H1 (cell line): Measurements from ENCODE around the gene FAM8A1. TPM values are rescaled to one million over a fixed set of nuclear protein-coding genes. Genes with fewer than 3 reads are reported as not detected.

ENCODE experiments used
- CTCF ChIA-PET: fragments of 300-600 bp; sonication (Branson Sonifier 250); formaldehyde crosslinking; loops from one replicate; lab custom pipeline; 2021; ENCODE audit not compliant: partially characterized antibody; lab: Charles Lee
- POLR2A ChIA-PET: fragments of 300-600 bp; sonication (Branson Sonifier 250); formaldehyde crosslinking; loops from one replicate; lab custom pipeline; 2021; ENCODE audit warnings: inconsistent platforms; ENCODE audit not compliant: partially characterized antibody; lab: Charles Lee
- DNase-seq, 2 experiments: peaks; one replicate each; pipeline versions ENCODE4 v3.0.0 to v3.0.0-alpha.2; 2010 to 2022; ENCODE audit warnings: low spot score in 2 of 2, low read depth in 1 of 2, mixed read lengths in 1 of 2
- FAIRE-seq: peaks from 2 replicates; lab custom pipeline; 2011; peaks lifted over from hg19 to GRCh38; lab: Jason Lieb, UNC
- H2AFZ ChIP-seq: 2 replicates; pipeline ENCODE4 v1.8.1; 2012; ENCODE audit warnings: low read length, inconsistent platforms
- H2AK5ac ChIP-seq: 2 replicates; pipeline ENCODE4 v1.6.1; 2013; ENCODE audit warnings: low read depth, low read length
- H2BK120ac ChIP-seq: replicated peaks from 2 replicates; pipeline ENCODE3; 2013; ENCODE audit warnings: low read depth, low read length, inconsistent platforms
- H2BK12ac ChIP-seq: 2 replicates; pipeline ENCODE4 v1.6.1; 2013; ENCODE audit warnings: low read depth, low read length
- H2BK15ac ChIP-seq: 2 replicates; pipeline ENCODE4 v1.6.1; 2013; ENCODE audit warnings: low read length
- H2BK20ac ChIP-seq: 2 replicates; pipeline ENCODE4 v1.6.1; 2013; ENCODE audit warnings: low read length
- H2BK5ac ChIP-seq: 2 replicates; pipeline ENCODE4 v1.6.1; 2013; ENCODE audit warnings: low read depth, low read length
- H3K14ac ChIP-seq: 2 replicates; pipeline ENCODE4 v1.6.1; 2013; ENCODE audit warnings: inconsistent platforms; ENCODE audit not compliant: insufficient read length
- H3K18ac ChIP-seq: 2 replicates; pipeline ENCODE4 v1.6.1; 2013; ENCODE audit warnings: low read length; ENCODE audit errors: extremely low read depth
- H3K23ac ChIP-seq: 2 replicates; pipeline ENCODE4 v1.6.1; 2013; ENCODE audit warnings: inconsistent platforms; ENCODE audit not compliant: insufficient read length
- H3K23me2 ChIP-seq: 2 replicates; pipeline ENCODE4 v1.6.1; 2013; ENCODE audit warnings: low read depth, low read length
- H3K27ac ChIP-seq: 2 replicates; pipeline ENCODE4 v1.6.1; 2011; ENCODE audit warnings: low read depth, low read length, inconsistent platforms
- H3K27me3 ChIP-seq, 4 experiments: replicated peaks in 1 of 4; 1 replicate in 1 of 4; 2 replicates in 3 of 4; pipeline versions ENCODE4 v1.6.1 to v1.8.1; 2011 to 2013; ENCODE audit warnings: low read length in 3 of 4, mild to moderate bottlenecking in 3 of 4, inconsistent platforms in 2 of 4, mixed read lengths in 2 of 4, moderate library complexity in 1 of 4; ENCODE audit not compliant: control insufficient read depth in 3 of 4, insufficient read depth in 3 of 4; ENCODE audit errors: extremely low read depth in 1 of 4
- H3K36me3 ChIP-seq, 4 experiments: 2 replicates each; pipeline versions ENCODE4 v1.6.1 to v1.8.1; 2011 to 2013; ENCODE audit warnings: mild to moderate bottlenecking in 4 of 4, low read length in 3 of 4, moderate library complexity in 2 of 4, control low read depth in 1 of 4, inconsistent platforms in 1 of 4; ENCODE audit not compliant: insufficient read depth in 4 of 4, control insufficient read depth in 2 of 4
- H3K4ac ChIP-seq: replicated peaks from 2 replicates; pipeline ENCODE3; 2013; ENCODE audit warnings: low read length, low read depth, mixed read lengths, inconsistent platforms; ENCODE audit not compliant: insufficient read length
- H3K4me1 ChIP-seq, 4 experiments: replicated peaks in 1 of 4; 1 replicate in 1 of 4; 2 replicates in 3 of 4; pipeline versions ENCODE4 v1.6.1 to v1.8.1; 2011 to 2013; ENCODE audit warnings: low read length in 3 of 4, inconsistent platforms in 2 of 4, mixed read lengths in 1 of 4; ENCODE audit not compliant: insufficient read depth in 4 of 4, control insufficient read depth in 3 of 4
- H3K4me2 ChIP-seq, 2 experiments: 2 replicates each; pipeline versions ENCODE4 v1.6.1 to v1.8.1; 2011 to 2013; ENCODE audit warnings: low read depth in 2 of 2, low read length in 2 of 2, control low read depth in 1 of 2, inconsistent platforms in 1 of 2, mild to moderate bottlenecking in 1 of 2; ENCODE audit not compliant: insufficient read depth in 1 of 2
- H3K4me3 ChIP-seq, 4 experiments: fragments of 200-600, 300-600 bp in 1 of 4; sonication (generic), shearing (Covaris generic), sonication (Bioruptor Twin) in 1 of 4; 2 replicates each; pipeline versions ENCODE4 v1.5.1 to v1.8.1; 2011 to 2016; ENCODE audit warnings: low read length in 4 of 4, low read depth in 3 of 4, control low read depth in 2 of 4, inconsistent platforms in 2 of 4, mild to moderate bottlenecking in 2 of 4, mixed read lengths in 1 of 4, moderate library complexity in 1 of 4; ENCODE audit not compliant: insufficient read depth in 2 of 4; ENCODE audit errors: extremely low read depth in 1 of 4
- H3K56ac ChIP-seq: replicated peaks from 2 replicates; pipeline ENCODE3; 2013; ENCODE audit warnings: low read depth, mild to moderate bottlenecking, mixed read lengths, low read length, inconsistent platforms; ENCODE audit not compliant: insufficient read length
- H3K79me1 ChIP-seq: 2 replicates; pipeline ENCODE4 v1.6.1; 2013; ENCODE audit warnings: low read depth, low read length, control low read depth
- H3K79me2 ChIP-seq, 2 experiments: 2 replicates each; pipeline versions ENCODE4 v1.6.1 to v1.8.1; 2012 to 2013; ENCODE audit warnings: low read length in 2 of 2, mild to moderate bottlenecking in 2 of 2, inconsistent platforms in 1 of 2; ENCODE audit not compliant: insufficient read depth in 2 of 2, control insufficient read depth in 1 of 2
- H3K9ac ChIP-seq, 4 experiments: replicated peaks in 1 of 4; 1 replicate in 1 of 4; 2 replicates in 3 of 4; pipeline versions ENCODE4 v1.6.1 to v1.8.1; 2011 to 2013; ENCODE audit warnings: low read depth in 3 of 4, low read length in 3 of 4, control low read depth in 2 of 4, mild to moderate bottlenecking in 2 of 4, moderate library complexity in 2 of 4, inconsistent platforms in 1 of 4; ENCODE audit errors: extremely low read depth in 1 of 4
- H3K9me3 ChIP-seq, 2 experiments: 2 replicates each; pipeline versions ENCODE4 v1.6.1 to v1.8.1; 2012 to 2013; ENCODE audit warnings: mild to moderate bottlenecking in 2 of 2, moderate library complexity in 2 of 2, control low read depth in 1 of 2, inconsistent platforms in 1 of 2, low read depth in 1 of 2, low read length in 1 of 2, mixed read lengths in 1 of 2; ENCODE audit not compliant: insufficient read depth in 2 of 2
- H4K20me1 ChIP-seq, 2 experiments: replicated peaks in 1 of 2; 2 replicates each; pipeline versions ENCODE3 to v1.8.1; 2011 to 2013; ENCODE audit warnings: inconsistent platforms in 2 of 2, low read length in 2 of 2, mild to moderate bottlenecking in 1 of 2; ENCODE audit not compliant: insufficient read depth in 2 of 2, control insufficient read depth in 1 of 2
- H4K5ac ChIP-seq: 2 replicates; pipeline ENCODE4 v1.6.1; 2013; ENCODE audit warnings: low read length, low read depth, mixed read lengths, inconsistent platforms; ENCODE audit not compliant: insufficient read length
- H4K8ac ChIP-seq: 2 replicates; pipeline ENCODE4 v1.8.0; 2013; ENCODE audit warnings: mild to moderate bottlenecking, moderate library complexity, low read length, inconsistent platforms; ENCODE audit not compliant: insufficient read depth; ENCODE audit errors: extremely low read depth
- H4K91ac ChIP-seq: replicated peaks from 2 replicates; pipeline ENCODE3; 2013; ENCODE audit warnings: low read length, mixed read lengths, inconsistent platforms; ENCODE audit not compliant: insufficient read length
- ATF3 ChIP-seq: IDR thresholded peaks from 2 replicates; pipeline ENCODE4 v1.6.1; 2011; ENCODE audit warnings: low read depth, mild to moderate bottlenecking, low read length; ENCODE audit not compliant: insufficient read depth
- EGR1 ChIP-seq: IDR thresholded peaks from 2 replicates; pipeline ENCODE4 v1.6.1; 2011; ENCODE audit warnings: low read depth, low read length, borderline replicate concordance
- FOSL1 ChIP-seq: IDR thresholded peaks from 2 replicates; pipeline ENCODE4 v1.6.1; 2011; ENCODE audit warnings: mild to moderate bottlenecking, low read depth, low read length, moderate library complexity; ENCODE audit not compliant: insufficient read depth
- KDM4A ChIP-seq: IDR thresholded peaks from one replicate; pipeline ENCODE4 v1.7.1; 2012; ENCODE audit warnings: low read depth, mild to moderate bottlenecking, moderate library complexity, low read length, inconsistent platforms; ENCODE audit not compliant: severe bottlenecking
- KDM5A ChIP-seq: fragments of 200-600 bp; IDR thresholded peaks from 2 replicates; pipeline ENCODE4 v1.7.1; 2012; ENCODE audit warnings: mild to moderate bottlenecking, low read length, inconsistent platforms, mixed read lengths
- POU5F1 ChIP-seq: IDR thresholded peaks from 2 replicates; pipeline ENCODE4 v1.6.1; 2011; ENCODE audit warnings: low read depth, mild to moderate bottlenecking, low read length, moderate library complexity
- SUZ12 ChIP-seq: fragments of 200-600 bp; sonication (generic); IDR thresholded peaks from 2 replicates; pipeline ENCODE4 v1.6.1; 2012; ENCODE audit warnings: mild to moderate bottlenecking, inconsistent platforms, low read length, moderate library complexity, mixed read lengths
- TAF7 ChIP-seq: optimal IDR thresholded peaks from 2 replicates; pipeline ENCODE3; 2011; ENCODE audit warnings: low read depth, mild to moderate bottlenecking, inconsistent platforms, low read length, moderate library complexity, borderline replicate concordance
- WGBS, 2 experiments: shearing (Covaris generic) in 1 of 2; methylation state at CpG; one replicate each; pipeline versions ENCODE4 v1.1.6 to v1.1.7; 2013 to 2015; ENCODE audit warnings: low lambda C conversion rate in 2 of 2, mixed read lengths in 2 of 2, inconsistent platforms in 1 of 2, low coverage in 1 of 2, missing lambda C conversion rate in 1 of 2; ENCODE audit not compliant: insufficient replicate concordance in 2 of 2, insufficient coverage in 1 of 2, insufficient read length in 1 of 2; ENCODE audit errors: extremely low coverage in 1 of 2, missing lambda C conversion rate in 1 of 2; 5-methylcytosine and 5-hydroxymethylcytosine counted together
- polyA plus RNA-seq, 7 experiments: library from polyadenylated mRNA; depleted of rRNA in 3 of 7; stranded (reverse) in 5 of 7; unstranded in 2 of 7; fragments of >200 nt in 5 of 7; fragments of 200-250 nt in 2 of 7; gene quantifications; 1 replicate in 5 of 7; 2 replicates in 1 of 7; 4 replicates in 1 of 7; pipeline versions ENCODE4 v1.2.1 to v1.2.3, GENCODE V29; 2011 to 2013; ENCODE audit warnings: missing spikeins in 2 of 7, mixed read lengths in 2 of 7
- total RNA-seq: library from RNA; stranded (reverse); fragmentation: NEBNext Ultra II Directional; extraction: Animal tissue kit (Norgen Biotek cat#: 25700); gene quantifications from 2 replicates; pipeline ENCODE4 v1.2.1, GENCODE V29; 2021

The FAM8A1 gene
- total and polyA plus RNA-seq, 2 of the 8 experiments (the other 6 are each of a cell fraction or from before 2014, with no cell fraction given), result 3.4 to 9.2 TPM

- no peak overlapping the region for H3K4me2 ChIP-seq
- DNase-seq, result no peak
- H3K23me2 ChIP-seq, result peaks cover 3% of the 10 kb centered on the region; the same call in 1 of the 2 replicates
- H2BK12ac ChIP-seq, result no peak overlapping the region
- no peak overlapping the region for H2BK5ac ChIP-seq
- no peak overlapping the region for H3K14ac ChIP-seq
- H3K9me3 ChIP-seq, result no peaks in the 10 kb centered on the region
- H3K79me2 ChIP-seq, result no peaks in the 10 kb centered on the region
- H3K79me1 ChIP-seq, result no peaks in the 10 kb centered on the region
- ChIA-PET POLR2A (interaction anchor here (0.9 to 2.6 kb wide), 4 partner anchors 10 to 426 kb away, joined by 3 to 11 read pairs (median 4); partner anchors contain the start of gene FAM8A1), CTCF (interaction anchor here (0.6 to 1.7 kb wide), 6 partner anchors 11 to 1041 kb away, joined by 3 to 7 read pairs (median 3); partner anchors contain the start of gene FAM8A1)
- no peak overlapping the region for H4K91ac ChIP-seq
- no peak overlapping the region for H3K18ac ChIP-seq
- H3K4ac ChIP-seq, result no peak overlapping the region
- no peak overlapping the region for H2BK15ac ChIP-seq
- no peak overlapping the region for H4K8ac ChIP-seq
- H3K9ac ChIP-seq, result no peak overlapping the region
- H3K27ac ChIP-seq, result no peak overlapping the region
- H4K20me1 ChIP-seq, result no peaks in the 10 kb centered on the region
- 91% methylated on average over 5 of the region's 5 CpGs; no CpG with 5 or more reads in 1 of the 2 experiments for WGBS, 2 experiments
- H4K5ac ChIP-seq, result no peak overlapping the region
- no peak for FAIRE-seq
- H2AK5ac ChIP-seq, result no peak overlapping the region
- no peak overlapping the region for H2BK20ac ChIP-seq
- no peak overlapping the region for H3K56ac ChIP-seq
- H2BK120ac ChIP-seq, result no peak overlapping the region
- H3K4me1 ChIP-seq, result no peaks in the 10 kb centered on the region
- no peak overlapping the region for H2AFZ ChIP-seq
- no peak overlapping the region for H3K23ac ChIP-seq
- no peaks in the 10 kb centered on the region for H3K27me3 ChIP-seq
- no peaks in the 10 kb centered on the region for H3K36me3 ChIP-seq
- no peak for TF ChIP-seq FOSL1
- no peak for TF ChIP-seq EGR1
- no peak for TF ChIP-seq POU5F1
- TF ChIP-seq KDM4A, result no peak
- no peak for TF ChIP-seq SUZ12
- no peak for TF ChIP-seq KDM5A
- TF ChIP-seq TAF7, result no peak
- no peak for TF ChIP-seq ATF3
- no peak overlapping the region for H3K4me3 ChIP-seq
Measured at GRCh38 chr6:17589406-17590096, 10.6 kb upstream of the FAM8A1 start.
